A673 (cell line): Measurements from ENCODE around the gene ST6GALNAC5.

ENCODE experiments used
- CTCF ChIP-seq: fragments of 300-800, 200-600 bp; sonication (generic); conservative IDR thresholded peaks from 2 replicates; pipeline ENCODE4 v1.5.1; 2017; ENCODE audit warnings: low read depth, mild to moderate bottlenecking, antibody characterized with exemption, low read length, moderate library complexity, mixed read lengths
- EZH2 ChIP-seq: fragments of 200-600 bp; sonication (generic); IDR thresholded peaks from 2 replicates; pipeline ENCODE4 v1.6.1; 2017; ENCODE audit warnings: borderline replicate concordance, low read depth, mild to moderate bottlenecking, mixed read lengths, antibody characterized with exemption, low read length; ENCODE audit not compliant: poor library complexity, severe bottlenecking

- TF ChIP-seq CTCF = no peak
- no peak for TF ChIP-seq EZH2
These were observed 4.2 kb downstream of the ST6GALNAC5 start for GRCh38 chr1:76871355-76871974.
